EL (cell line): ENCODE measurements around the gene CCKAR.

Experiments
- DNase-seq: peaks from one replicate; pipeline ENCODE4 v3.0.0-alpha.2; 2016

CCKAR gene

DNA sequence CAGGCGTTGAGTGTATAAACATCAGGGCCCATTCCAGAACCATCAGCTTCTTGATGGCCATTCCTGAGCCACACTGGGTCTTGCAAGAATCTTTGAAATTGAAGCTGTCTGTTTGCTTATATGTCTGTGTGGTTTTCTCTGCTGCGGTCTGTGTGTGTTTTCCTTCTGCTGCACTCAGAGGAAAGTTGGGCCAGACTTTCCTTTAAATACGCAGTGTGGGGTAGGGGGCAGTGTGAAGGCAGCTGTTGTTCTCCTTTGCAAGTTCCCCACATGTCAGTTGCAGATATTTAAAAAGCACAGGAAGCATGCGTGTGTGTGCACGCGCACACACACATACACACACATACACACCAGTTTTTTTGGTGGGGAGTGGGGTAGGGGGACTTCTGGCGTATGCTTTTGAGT, 32.1 kb downstream of the CCKAR start:
- no peak for DNase-seq

DNA sequence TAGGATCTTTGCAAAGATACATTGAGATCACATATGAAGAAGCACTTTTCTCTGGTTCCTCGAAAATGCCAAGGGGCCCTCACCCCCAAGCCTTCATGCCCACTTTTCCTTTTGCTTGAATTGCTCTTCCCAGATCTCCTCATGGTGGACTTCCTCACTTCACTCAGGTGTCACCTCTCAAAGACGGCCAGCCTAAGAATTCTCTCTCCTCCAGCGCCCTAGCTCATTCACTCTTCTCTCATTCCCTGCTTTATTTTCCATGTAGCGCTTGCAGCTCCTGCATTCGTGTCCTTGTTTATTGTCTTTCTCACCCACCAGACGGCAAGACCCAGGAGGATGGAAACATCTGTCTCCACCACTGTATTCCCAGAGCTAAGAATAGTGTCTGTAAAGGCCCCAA, 32.9 kb downstream of the CCKAR start:
- DNase-seq, result no peak

DNA sequence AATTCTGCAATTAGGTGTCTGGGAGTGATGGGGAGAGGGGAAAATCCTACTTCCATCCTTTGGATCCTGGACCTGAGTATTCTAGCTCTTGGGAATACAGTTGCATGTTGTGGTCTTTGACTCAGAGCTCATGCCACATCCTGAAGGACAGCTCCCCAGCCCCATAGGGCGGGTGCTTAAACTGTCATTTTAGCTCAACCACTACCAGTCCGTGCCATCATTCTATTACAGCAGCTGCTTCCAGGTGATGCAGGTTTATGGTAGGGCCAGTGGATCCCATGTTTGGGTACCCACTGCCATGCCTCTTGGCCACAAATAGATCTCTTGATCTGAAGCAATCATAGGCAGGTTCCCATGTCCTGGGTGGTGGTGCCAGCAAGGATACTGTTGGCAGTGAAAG, 34.7 kb downstream of the CCKAR start:
- DNase-seq, result no peak

DNA sequence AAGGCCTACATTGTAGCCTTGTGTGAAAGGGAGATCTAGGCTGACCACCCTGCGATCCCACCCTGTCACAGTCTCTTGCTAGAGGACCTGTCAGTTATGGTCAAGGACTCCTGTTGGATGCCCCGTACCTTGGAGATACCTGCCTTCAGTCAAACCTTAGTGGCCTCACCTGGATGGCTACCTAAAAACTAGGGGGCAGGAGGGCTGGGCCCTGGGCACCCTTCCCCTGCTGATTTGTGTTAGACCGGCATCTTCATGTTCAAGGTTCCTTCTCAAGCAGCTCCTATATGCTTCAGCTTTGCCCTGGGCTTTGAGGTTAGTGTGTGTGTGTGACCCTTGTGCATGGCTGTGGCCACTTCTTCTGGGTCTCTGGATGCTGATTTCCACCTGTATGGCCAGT, 35.3 kb downstream of the CCKAR start:
- no peak for DNase-seq

DNA sequence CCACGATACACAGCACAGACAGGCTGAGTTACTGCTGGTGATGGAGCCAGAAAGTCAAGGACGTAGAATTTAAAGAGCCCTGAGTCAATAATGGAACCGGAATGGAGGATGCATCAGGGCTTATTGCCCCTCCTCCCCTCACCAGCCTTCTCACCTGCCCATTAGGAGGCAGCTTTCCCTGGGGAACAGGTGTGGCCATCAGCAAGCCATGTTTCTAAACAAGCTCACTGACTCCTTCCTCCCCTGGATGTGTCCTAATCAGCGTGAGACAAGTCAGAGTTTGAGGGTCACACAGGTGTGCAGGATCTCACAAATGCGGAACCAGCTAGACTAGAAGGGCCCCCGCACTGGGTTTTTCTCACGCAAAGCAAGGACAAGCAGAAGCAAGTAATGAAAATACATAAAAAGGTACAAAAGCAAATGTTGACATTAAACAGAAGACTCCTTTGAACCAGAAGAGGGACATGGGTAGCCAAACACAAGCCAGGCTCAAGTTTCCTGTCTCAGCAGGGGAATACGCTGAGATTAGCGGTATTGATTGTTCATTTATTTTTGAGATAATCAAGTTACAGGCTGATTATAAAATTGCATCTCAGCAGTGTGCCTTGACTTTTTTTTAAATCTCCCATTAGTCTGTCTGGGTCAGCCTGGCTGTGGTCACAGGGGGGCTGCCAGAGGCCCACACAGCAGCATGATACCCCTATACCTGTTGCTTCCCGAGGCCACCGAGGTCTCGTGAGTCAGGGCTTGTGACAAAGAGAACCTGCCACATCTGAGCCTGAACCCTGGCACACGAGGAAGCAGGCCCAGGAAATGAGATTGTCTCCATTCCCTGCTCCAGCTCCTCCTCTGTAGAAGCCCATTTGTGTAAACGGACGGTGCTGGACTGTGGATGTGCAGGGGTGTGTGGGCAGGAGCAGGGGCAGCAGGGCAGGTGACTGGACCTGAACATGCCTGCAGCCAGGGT, 37.4 kb downstream of the CCKAR start:
- no peak for DNase-seq

DNA sequence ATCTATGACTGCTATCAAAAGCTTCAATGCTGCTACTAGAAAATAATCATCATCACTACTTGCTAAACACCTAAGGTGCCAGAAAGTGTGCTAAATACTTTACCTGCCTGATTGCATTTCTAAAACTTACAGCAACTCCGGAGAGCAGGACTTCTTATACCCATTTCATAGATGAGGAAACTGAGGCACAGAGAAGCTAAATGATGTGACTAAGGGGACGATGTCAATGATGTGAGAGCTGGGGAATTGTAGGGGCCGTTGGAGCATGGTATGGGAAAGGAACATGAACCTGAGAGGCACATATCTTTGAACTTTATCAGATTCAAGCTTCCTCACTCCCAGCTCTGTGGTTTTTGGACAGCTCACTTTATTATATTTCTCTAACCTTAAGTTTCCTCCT, 38.7 kb downstream of the CCKAR start:
- no peak for DNase-seq

DNA sequence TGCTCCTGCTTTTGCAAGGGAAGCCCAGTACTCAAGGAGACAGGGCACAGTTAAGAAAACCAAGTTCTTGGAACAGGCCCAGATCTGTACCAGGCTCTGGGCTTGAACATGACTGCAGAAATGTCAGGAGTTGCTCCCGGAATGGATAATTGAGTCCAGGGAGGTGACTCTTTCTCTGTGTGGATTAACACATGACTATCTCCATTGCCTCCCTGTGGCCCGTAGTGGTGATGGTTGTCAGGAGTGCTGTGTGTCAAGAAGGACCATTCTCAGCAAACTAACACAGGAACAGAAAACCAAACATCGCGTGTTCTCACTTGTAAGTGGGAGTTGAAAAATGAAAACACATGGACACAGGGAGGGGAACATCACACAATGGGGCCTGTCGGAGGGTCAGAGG, 39.9 kb downstream of the CCKAR start:
- no peak for DNase-seq

DNA sequence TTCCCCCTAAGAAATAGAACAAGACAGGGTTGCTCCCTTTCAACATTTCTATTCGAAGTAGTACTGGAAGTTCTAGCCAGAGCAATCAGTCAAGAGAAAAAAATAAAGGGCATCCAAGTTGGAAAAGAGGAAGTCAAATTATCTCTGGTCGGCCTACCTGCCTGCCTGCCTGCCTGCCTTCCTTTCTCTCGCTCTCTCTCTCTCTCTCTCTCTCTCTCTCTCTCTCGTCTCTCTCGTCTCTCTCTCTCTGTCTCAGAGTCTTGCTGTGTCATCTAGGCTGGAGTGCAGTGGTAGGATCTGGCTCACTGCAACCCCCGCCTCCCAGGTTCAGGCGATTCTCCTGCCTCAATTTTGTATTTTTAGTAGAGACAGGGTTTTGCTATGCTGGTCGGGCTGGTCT, 42.9 kb downstream of the CCKAR start:
- DNase-seq, result no peak

DNA sequence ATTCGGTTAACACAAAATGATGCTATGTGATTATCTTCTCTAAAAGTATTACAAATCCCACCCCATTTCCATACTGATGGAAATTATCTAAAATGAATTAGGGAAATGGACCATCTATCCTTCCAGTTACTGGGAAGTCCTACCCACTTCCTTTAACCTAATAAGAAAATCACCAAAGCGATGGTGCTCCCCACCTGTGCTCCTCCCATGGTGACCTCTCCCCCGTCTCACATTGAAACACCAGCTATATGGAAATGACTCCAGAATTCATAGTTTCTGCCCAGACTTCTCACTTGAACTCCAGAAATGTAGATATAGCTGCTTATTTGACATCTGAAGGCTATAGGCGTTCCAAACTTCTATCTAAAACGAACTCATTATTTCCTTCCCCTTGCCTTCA, 48.5 kb downstream of the CCKAR start:
- DNase-seq, result no peak

DNA sequence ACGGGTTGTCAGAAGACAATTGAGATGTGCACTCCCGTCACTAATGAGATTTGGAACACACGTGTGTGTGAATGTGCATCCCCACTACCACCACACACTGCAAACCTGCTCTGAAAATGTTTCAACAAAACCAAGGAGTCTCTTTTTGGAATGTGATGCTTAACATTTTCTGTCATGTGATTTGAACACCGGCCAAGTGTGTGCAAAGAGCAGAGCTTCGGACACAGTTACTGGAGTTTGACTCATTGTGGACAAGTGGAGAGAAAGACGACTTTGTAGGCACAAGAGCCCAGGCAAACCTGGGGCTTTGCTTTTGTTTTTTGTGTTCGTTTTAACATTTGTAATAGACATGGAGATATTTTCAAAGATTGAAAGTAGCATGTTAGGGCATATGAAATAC, 49.2 kb downstream of the CCKAR start:
- peak; percentile 28 for DNase-seq

DNA sequence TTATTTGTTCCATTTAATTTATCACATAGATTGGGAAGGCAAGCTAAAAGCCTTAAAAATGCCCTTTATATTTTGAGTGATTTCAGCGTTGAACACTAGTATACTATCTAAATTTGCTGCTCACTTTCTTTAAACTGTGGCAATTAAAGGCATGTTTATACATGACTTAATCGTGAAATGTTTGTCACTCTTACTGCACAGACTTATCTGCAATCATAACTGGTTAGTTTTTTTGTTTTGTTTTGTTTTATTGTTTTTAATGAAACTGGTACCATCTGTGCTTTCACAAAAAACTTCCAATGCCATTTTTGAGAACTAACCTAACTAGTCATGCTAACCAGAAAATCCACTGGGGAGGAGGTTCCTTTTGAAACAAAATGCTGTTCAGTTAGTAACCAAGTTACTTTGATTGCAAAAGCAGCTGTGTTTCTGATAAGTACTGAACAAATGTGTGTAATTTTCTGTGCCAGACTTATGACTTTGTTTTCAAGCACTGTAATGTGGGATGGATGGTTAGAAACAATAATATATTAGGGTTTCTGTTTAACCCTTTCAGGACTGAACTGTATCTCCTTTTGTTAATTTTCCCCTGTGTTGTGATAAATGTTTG, 56.1 kb downstream of the CCKAR start:
- DNase-seq, result no peak

DNA sequence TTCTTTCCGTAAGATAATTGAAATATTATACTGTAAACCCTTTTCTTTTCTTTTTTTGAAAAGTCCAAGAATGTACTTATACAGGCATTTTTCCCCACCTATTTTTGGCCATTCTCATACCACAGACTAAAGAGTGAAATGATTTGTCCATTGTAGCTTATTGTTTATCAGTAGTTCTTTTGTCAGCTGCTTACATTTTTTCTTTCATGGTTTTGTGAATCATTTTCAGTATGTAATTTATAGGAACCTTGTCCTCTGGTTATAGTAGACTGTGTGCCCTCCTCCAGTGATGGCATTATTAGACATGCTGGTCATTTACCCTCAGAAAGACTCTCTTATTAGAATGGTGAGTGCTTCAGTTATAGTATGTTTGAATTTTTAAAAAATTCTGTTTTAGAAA, 56.7 kb downstream of the CCKAR start:
- DNase-seq, result no peak

DNA sequence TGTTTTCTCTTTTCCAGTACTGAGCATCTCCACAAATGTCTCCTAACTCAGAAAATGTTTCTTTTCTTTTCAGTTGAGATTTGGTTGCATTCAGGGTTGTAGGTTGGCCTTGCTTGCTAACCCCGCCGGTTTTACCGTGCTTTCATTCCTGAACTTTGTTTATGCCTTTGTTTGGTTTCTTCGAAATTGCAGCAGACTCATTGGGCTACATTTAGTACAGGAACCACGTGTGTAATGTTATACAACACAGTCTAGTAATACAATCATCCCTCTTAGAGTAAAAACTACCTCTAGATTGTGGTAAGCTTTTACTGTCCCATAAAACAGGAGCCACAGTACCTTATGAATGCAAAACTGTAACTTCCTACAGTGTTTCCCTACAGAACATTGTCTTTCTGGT, 57.9 kb downstream of the CCKAR start:
- no peak for DNase-seq

DNA sequence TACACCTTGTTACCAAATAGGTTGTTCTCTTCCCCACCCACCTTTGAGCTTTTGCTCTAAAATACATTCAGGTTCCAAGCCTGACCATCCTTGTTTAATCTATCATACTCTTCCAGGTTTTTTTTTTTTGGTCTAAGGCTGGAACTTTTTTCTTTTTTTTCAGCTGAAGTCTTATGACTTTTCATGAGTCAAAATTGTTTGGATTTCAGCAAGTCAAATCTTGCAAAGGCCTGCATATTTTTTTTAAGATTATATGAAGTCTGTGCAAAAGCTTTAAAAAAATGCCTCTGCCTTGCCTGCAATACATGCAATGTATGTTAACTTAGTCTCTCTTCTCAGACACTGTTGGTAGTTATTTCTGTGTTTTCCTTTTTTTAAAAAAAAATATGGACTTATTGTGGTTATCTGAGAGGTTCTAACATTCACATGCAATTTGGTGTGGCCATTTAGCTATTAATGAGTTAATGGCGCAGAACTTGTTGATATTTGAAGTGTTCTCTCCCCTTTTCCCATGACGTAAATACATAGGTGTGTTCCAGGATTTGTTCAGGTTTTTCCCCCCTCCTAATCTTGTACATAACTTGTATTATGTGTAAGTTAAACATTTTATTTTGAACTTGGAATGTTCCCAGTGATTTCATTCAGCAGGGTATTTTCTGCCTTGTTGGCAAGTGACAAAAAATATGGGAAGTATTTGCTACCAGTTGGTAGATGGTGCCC, 58.7 kb downstream of the CCKAR start:
- no peak for DNase-seq
